ENCODE data around the gene ANGPTL2.

GRCh38 chr9:127058011-127058644 lies 64.3 kb downstream of the ANGPTL2 start:
- TF ChIP-seq CTCF (IDR thresholded peaks at IDR 0.05; ENCODE audit: low read depth, low read length, missing input control) (no peak), RXRA (IDR thresholded peaks at IDR 0.05) (no peak), REST (IDR thresholded peaks at IDR 0.05) (no peak), RAD21 (IDR thresholded peaks at IDR 0.05) (no peak), ATF3 (IDR thresholded peaks at IDR 0.05) (no peak), JUND (IDR thresholded peaks at IDR 0.05) (no peak), HNF4G (IDR thresholded peaks at IDR 0.05) (no peak), TAF1 (conservative IDR thresholded peaks at IDR 0.05) (no peak), HNF4A (conservative IDR thresholded peaks at IDR 0.05) (no peak)
